ENCODE data around the gene STAB2.

The STAB2 gene

DNA sequence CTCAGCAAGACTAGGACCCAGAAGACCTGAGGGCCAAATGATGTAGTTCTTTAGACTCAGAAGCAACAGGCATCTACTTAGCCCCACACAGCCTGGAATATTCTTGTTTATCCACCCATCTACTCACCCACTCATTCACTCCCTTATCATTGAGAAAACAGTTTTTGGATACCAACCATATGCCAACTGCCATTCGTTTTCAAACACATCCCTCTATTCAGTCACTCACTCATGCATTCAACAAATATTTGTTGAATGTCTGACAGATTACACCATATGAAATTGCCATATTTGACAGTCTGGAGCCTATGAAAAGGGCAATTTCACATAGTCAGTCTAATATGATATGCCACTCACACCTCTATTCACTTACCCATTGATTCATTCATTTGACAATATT lies 150.8 kb downstream of the STAB2 start:
- TF ChIP-seq, protein P1, sequence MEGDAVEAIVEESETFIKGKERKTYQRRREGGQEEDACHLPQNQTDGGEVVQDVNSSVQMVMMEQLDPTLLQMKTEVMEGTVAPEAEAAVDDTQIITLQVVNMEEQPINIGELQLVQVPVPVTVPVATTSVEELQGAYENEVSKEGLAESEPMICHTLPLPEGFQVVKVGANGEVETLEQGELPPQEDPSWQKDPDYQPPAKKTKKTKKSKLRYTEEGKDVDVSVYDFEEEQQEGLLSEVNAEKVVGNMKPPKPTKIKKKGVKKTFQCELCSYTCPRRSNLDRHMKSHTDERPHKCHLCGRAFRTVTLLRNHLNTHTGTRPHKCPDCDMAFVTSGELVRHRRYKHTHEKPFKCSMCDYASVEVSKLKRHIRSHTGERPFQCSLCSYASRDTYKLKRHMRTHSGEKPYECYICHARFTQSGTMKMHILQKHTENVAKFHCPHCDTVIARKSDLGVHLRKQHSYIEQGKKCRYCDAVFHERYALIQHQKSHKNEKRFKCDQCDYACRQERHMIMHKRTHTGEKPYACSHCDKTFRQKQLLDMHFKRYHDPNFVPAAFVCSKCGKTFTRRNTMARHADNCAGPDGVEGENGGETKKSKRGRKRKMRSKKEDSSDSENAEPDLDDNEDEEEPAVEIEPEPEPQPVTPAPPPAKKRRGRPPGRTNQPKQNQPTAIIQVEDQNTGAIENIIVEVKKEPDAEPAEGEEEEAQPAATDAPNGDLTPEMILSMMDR (conservative IDR thresholded peaks at IDR 0.05; ENCODE audit: low read depth), result no peak
- no peak for DNase-seq (ENCODE audit: low spot score)
- no peak overlapping the region for H3K27ac ChIP-seq
- ChIA-PET POLR2A (ENCODE audit: low non-redundant PET) (no interaction called here), CTCF (no interaction called here)

DNA sequence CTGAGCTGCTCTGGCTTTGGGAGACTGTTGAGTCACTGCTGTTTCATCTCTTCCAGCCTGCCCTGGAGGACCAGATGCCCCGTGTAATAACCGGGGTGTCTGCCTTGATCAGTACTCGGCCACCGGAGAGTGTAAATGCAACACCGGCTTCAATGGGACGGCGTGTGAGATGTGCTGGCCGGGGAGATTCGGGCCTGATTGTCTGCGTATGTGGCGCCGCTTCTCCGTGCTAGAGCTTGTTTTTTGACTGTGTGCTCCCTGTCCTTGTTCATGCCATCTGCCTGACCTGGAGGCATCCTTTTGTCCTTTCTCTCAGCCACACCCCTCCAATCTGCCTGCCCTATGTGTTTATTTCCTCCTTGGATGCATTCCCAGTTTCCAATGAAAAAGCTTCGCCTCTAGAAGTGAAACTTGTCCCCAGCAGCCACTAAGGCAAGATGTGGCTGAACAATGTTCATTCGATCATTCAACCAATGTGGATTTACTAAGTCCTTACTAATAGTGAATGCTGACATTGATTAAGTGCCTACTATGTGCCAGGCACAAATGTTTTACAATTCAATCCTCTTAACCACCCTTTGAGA lies 155.4 kb downstream of the STAB2 start:
- CTCF ChIA-PET, result interaction anchor here (0.6 kb wide), 1 partner anchor 157 kb away, joined by 5 read pairs; no protein-coding TSS in a partner anchor
- TF ChIP-seq, protein P1 (conservative IDR thresholded peaks at IDR 0.05; ENCODE audit: low read depth), result no peak

DNA sequence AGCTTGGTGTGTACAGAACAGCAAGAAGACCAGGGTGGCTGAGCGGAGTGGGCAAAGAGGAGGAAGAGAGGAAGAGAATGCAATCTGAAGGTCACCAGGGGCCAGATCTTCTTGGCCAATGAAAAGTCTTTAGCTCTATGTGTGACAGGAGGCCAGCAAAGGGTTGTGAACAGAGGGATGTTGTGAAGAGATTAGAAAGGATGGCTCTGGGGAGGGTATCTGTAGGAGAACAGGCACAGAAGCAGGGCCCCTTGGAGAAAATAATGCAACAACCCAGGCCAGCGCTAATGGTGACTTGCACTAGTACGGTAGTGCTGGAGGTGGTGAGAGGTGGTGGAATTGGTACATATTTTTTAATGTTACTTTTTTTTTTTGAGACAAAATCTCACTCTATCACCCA lies 156.7 kb downstream of the STAB2 start:
- POLR2A ChIA-PET (ENCODE audit: low non-redundant PET), result interaction anchor here (0.7 kb wide), 1 partner anchor 14 kb away, joined by 3 read pairs; no protein-coding TSS in a partner anchor
- TF ChIP-seq, protein P1 (conservative IDR thresholded peaks at IDR 0.05; ENCODE audit: low read depth), result no peak
- no peak for DNase-seq (ENCODE audit: low spot score)
- no peak overlapping the region for H3K27ac ChIP-seq
- CTCF ChIA-PET, result interaction anchor here (0.6 kb wide), 1 partner anchor 51 kb away, joined by 3 read pairs; no protein-coding TSS in a partner anchor

More for the DNA sequence above, 155.4 kb downstream of the STAB2 start:
- 0 out of 2 replicates have a peak overlapping the region, but pooled peaks have one; percentile 26 for H3K27ac ChIP-seq
- POLR2A ChIA-PET (ENCODE audit: low non-redundant PET), result no interaction called here
- peak; percentile 16 for DNase-seq (ENCODE audit: low spot score)

DNA sequence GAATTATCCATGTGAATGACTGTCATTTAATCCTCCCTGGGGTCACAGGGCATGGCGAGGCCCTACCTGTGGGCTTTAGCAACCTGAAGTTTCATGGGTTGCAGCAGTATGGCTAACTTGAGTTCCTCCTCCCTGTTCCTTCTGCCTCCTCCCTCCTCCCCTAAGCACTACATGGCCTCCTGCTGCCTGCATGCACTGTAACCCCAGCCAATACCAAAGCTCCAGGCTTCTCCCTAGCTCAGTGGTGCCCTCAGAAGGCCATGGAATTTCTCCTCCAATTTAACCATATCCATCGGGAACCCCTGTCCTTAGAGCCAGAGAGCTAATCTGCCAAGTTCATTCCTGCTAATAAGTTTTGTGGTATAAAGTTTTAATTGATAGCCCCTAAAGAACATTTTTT lies 158.9 kb downstream of the STAB2 start:
- ChIA-PET POLR2A (ENCODE audit: low non-redundant PET) (no interaction called here), CTCF (no interaction called here)
- TF ChIP-seq, protein P1 (conservative IDR thresholded peaks at IDR 0.05; ENCODE audit: low read depth), result no peak
- no peak for DNase-seq (ENCODE audit: low spot score)
- H3K27ac ChIP-seq, result no peak overlapping the region

DNA sequence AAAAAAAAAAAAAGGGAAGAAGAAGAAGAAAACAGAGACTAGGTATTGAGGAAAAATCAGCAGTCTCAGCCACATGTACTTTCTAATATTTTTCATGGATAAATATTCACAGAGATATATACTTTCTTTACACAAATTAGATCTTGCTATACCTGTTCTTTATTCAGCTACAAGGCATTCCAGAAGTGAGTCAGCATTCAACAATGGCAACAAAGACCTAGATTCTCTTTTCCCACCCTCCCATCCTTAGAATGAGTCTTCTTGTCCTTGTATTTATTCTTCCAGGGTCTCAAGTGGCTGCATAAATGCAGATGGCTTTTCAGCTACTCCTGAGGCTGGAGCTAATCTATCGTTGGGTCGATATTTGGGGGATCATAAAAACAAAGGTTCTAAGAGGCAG lies 160.9 kb downstream of the STAB2 start:
- TF ChIP-seq, protein P1 (conservative IDR thresholded peaks at IDR 0.05; ENCODE audit: low read depth), result no peak
- CTCF ChIA-PET, result no interaction called here
- peak; percentile 62 for DNase-seq (ENCODE audit: low spot score)
- POLR2A ChIA-PET (ENCODE audit: low non-redundant PET), result no interaction called here
- H3K27ac ChIP-seq, result no peak overlapping the region

DNA sequence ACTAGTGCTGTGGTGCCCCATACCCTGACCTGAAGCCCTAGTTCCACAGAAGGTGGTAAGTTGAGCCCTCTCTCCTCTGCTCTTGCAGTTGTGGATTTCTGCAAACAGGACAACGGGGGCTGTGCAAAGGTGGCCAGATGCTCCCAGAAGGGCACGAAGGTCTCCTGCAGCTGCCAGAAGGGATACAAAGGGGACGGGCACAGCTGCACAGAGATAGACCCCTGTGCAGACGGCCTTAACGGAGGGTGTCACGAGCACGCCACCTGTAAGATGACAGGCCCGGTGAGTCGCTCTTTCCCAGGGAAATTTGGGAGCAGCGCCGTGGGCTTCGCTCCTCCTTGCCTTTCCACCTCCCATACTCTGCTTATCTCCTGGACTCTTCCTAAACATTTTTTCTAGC lies 161.8 kb downstream of the STAB2 start:
- CTCF ChIA-PET, result no interaction called here
- POLR2A ChIA-PET (ENCODE audit: low non-redundant PET), result no interaction called here
- DNase-seq (ENCODE audit: low spot score), result no peak
- TF ChIP-seq, protein P1 (conservative IDR thresholded peaks at IDR 0.05; ENCODE audit: low read depth), result no peak
- H3K27ac ChIP-seq, result no peak overlapping the region

All from RWPE1 (cell line).